GM19099 (cell line): ENCODE measurements around the gene HCLS1.

Experiments
- POLR2A ChIP-seq: IDR thresholded peaks from 3 replicates; pipeline ENCODE4 v1.6.1; 2011; ENCODE audit warnings: low read depth; ENCODE audit not compliant: insufficient read length; ENCODE audit errors: extremely low read depth

HCLS1 gene

DNA sequence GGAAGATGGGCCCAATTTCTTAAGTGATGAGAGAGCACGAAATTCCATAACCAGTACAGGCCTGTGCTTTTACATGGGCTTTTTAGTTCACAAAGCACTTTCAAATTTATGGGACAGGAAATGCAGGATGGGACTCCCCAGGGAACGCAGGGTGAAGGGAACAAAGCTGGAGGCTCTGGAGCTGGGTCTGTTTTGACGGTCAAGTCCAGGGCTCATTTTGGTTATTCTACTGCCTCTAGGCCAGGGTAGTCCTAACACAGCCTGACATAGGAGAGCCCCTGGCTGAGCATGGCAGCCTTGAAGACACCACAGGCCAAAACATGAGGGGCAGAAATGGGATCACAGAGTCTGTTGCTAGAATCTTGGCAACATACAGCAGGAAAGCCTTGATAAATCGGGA, 33.5 kb downstream of the HCLS1 start:
- no peak for TF ChIP-seq POLR2A

GRCh38 chr3:121626495-121626894, 34.2 kb downstream of the HCLS1 start:
- no peak for TF ChIP-seq POLR2A

DNA sequence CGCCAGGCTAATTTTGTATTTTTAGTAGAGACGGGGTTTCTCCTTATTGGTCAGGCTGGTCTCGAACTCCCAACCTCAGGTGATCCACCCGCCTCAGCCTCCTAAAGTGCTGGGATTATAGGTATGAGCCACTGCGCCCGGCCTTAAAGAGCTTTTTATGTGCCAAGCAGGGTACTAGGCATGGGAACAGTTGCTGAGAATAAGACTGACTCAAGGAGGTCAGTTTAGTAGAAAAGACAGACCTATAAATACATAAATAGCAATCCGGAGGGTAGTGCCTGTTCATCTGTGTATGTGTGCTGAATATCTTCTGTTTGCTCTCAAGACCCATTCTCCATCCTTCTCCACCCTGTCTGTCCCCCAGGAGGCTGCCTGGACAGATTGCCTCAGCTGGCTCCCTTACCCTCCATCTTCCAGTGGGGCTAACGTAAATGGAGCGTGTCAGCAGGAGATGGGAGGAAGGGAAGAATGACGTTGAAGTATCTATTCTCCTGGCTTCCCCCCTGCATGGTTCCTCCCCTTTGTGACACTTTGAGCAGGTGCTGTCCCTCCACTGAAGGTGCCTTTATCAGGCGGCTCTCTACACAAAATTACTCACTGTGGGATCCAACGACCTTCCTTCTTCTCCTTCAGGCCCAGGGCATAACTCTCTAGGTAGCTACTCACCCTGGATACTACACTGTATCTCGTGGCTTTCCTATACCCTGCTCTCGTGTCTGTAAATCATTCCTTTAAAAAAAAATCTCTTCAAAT, 36.4 kb downstream of the HCLS1 start:
- TF ChIP-seq POLR2A: no peak

- TF ChIP-seq POLR2A: no peak
Measured at GRCh38 chr3:121621491-121621890, 39.2 kb downstream of the HCLS1 start.

GRCh38 chr3:121619691-121620090, 41.0 kb downstream of the HCLS1 start:
- TF ChIP-seq POLR2A: no peak

DNA sequence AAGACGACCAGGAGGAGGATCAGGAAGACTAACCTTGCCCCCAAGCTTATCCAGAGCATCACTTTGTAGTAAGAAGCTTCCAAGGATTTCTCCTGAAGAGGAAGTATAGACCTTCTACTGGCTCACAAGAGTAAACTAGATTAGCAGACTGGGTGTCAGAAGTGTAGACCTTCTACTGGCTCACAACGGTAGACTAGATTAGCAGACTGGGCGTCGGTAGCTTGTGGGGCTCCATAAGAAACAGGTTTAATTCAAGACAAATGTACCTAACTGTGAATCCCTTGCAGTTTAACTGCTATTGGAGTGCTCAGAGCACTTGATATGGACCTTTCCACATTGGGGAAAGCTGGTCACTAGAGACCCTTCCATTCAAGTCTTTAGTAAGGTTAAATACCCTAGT, 54.6 kb downstream of the HCLS1 start:
- TF ChIP-seq POLR2A: no peak

DNA sequence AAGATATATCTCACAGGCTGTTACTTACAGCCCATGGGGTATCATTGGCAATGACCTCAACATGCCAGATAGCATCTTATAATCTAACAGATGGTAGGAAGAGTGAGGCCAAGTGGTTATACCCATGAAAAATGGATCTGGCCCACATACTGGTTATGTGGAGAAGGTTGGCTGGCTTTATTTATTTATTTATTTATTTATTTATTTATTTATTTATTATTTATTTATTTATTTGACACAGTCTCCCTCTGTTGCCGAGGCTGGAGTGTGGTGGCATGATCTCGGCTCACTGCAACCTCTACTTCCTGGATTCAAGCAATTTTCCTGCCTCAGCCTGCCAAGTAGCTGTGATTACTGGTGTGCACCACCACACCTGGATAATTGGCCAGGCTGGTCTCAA, 55.9 kb downstream of the HCLS1 start:
- TF ChIP-seq POLR2A: no peak

- TF ChIP-seq POLR2A: no peak
Measured at GRCh38 chr3:121601212-121601812, 59.4 kb downstream of the HCLS1 start.

DNA sequence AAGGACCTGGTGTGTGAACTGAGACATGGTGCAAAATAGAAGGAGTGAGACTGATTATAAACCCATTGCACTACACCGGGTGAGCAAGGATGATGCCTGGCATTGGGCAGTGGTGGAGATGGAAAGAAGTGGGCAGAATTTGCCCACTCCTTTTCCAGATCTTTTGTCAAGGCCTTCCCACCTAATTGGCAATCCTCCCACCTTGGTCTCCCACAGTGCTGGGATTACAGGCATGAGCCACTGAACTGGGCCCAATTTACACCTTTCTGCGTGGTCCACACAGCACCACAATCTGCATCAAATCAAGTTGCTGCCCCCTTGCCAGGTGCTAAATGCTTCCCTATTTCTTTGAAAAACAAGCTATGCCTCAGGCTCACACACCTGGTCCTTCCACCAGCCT, 62.1 kb downstream of the HCLS1 start:
- TF ChIP-seq POLR2A: no peak

DNA sequence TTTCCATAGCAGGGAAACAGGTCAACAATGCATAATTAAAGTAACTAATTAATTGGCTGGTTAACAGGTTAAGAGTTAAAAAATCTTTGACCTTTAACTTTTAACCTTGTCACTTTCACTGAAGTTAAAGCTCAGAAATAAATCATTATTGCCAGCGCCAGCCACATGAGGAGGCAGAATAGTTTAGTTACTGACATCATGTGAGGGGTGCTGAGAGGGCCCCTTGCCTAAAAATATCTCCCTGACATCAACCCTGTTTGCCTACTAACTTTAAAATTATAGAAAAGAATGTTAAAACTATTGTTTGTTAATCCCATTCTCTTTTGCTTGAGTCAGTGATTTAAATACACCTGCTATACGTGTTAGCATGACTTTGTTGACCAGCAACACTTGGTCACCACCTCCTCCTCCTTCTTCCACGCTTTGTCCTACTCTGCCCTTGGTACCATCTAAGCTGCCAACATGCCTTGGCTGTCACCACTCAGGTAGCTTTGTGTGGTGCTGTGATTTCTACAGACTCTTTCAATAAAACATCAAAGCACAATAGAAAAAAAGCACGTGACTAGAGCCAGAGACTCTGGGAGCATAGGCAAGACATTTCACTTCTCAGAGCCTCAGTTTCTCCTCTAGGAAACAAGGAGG, 64.8 kb downstream of the HCLS1 start:
- no peak for TF ChIP-seq POLR2A

DNA sequence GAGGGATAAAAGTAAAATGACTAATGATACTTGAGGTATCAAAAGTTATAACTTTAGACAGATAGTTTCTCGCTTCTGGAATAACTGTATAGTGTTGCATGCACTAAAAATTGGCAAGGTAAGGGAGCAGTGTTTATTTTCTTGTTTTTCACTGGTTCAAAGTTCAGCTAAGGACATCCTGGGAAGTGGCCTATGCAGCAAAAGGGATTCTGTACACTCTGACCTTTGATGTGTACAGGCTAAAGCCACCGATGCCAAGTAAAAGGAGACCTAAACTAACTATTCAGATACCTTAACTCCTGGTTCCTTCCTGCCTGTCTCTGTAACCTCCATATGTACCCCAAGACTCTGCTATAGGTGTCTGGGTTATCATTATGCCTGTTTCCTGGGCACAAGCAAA, 65.9 kb downstream of the HCLS1 start:
- no peak for TF ChIP-seq POLR2A

DNA sequence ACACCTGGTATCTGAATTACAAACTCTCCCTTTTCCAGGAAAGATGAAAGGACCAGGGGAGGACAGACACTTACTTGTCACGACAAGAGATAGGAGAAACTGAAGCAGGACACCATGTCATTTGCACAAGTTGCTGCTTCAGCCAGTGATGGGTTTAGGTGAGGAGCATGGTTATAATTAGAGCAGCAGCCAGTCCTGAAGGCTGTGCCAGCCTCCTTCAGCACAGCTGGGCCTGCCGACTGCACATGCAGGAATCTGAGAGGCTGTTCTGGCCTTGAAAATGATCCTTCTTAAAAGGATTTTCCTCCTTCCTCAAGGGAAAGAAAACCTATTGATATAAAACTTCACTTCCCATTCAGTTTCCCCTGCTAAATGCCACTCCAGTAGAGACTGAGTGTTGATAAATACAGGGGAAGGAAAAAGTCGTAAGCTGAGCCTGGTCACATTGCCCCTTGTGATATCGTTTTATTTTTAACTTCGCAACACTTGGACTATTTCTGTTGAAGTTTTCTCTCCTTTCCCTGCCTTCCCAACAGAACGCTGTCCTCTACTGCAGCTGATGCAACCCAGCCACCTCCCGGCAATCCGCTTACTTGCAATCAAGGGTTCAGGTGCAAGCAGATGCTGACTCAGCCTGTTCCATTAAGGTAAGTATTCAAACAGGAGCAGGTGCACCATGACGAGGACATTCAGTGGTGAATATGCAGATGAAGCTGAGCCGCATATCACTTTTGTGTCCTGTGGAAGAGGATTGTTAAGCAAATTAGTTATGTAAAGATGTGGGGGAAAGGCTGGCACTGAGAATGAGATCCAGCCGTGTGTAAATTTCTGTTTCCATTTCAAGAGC, 67.6 kb downstream of the HCLS1 start, which contains the start of gene FBXO40:
FBXO40 (plus strand) TSS at position 524 of the 847 bp plus-strand sequence. CDS start 27,197 bp downstream, outside the sequence.
- TF ChIP-seq POLR2A: no peak

DNA sequence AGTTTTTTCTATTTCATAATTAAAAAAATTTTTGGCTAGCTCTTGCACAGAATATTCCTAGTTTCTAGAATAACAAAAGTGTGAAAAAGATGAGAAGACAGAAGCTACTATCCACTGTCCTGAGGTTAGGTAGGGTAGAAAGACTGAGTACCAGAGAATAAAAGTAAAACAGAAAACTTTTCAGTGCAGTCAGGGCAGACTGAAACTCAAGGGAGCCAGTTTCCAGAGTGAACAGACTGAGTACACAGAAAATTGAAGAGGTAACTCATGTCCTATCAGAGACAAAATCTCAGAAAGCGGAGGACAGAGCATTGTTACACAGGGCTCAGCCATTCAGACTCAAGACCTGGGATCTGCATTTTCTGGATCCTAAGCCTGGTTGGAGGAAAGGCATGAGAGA, 76.3 kb downstream of the HCLS1 start:
- TF ChIP-seq POLR2A: no peak

- no peak for TF ChIP-seq POLR2A
Measured at GRCh38 chr3:121581691-121582090, 79.0 kb downstream of the HCLS1 start.
